ENCODE measurements around the gene TMEM164. TPM values are rescaled to one million over a fixed set of nuclear protein-coding genes. Genes with fewer than 3 reads are reported as not detected.
A peak's percentile ranks its signal among the peaks of the same experiment; 100 is the strongest.

Gene TMEM164
- total RNA-seq, 1 donor from 2014 or later: 76.3 TPM

GRCh38 chrX:110125446-110126162 is 122.7 kb downstream of the TMEM164 start:
- DNase-seq (ENCODE audit: extremely low spot score, unreplicated experiment): no peak

GRCh38 chrX:110131031-110131430 is 128.1 kb downstream of the TMEM164 start:
- peaks cover 7% of the 10 kb centered on the region for H3K36me3 Mint-ChIP-seq
- no peaks in the 10 kb centered on the region for H3K27me3 Mint-ChIP-seq
- H3K9me3 Mint-ChIP-seq: no peaks in the 10 kb centered on the region
- no peak overlapping the region for H3K4me3 Mint-ChIP-seq
- TF ChIP-seq CTCF (conservative IDR thresholded peaks at IDR 0.05): no peak
- H3K4me1 Mint-ChIP-seq (ENCODE audit: unreplicated experiment): peaks cover 20% of the 10 kb centered on the region
- no peak for DNase-seq (ENCODE audit: extremely low spot score, unreplicated experiment)
- no peak overlapping the region for H3K27ac Mint-ChIP-seq

More at GRCh38 chrX:110125446-110126162, 122.7 kb downstream of the TMEM164 start:
- Mint-ChIP-seq H3K9me3 (no peaks in the 10 kb centered on the region), H3K4me1 (ENCODE audit: unreplicated experiment) (peaks cover 27% of the 10 kb centered on the region), H3K36me3 (peaks cover 4% of the 10 kb centered on the region), H3K27me3 (no peaks in the 10 kb centered on the region), H3K4me3 (no peak overlapping the region), H3K27ac (no peak overlapping the region)
- peak; percentile 63 for TF ChIP-seq CTCF (conservative IDR thresholded peaks at IDR 0.05)

DNA sequence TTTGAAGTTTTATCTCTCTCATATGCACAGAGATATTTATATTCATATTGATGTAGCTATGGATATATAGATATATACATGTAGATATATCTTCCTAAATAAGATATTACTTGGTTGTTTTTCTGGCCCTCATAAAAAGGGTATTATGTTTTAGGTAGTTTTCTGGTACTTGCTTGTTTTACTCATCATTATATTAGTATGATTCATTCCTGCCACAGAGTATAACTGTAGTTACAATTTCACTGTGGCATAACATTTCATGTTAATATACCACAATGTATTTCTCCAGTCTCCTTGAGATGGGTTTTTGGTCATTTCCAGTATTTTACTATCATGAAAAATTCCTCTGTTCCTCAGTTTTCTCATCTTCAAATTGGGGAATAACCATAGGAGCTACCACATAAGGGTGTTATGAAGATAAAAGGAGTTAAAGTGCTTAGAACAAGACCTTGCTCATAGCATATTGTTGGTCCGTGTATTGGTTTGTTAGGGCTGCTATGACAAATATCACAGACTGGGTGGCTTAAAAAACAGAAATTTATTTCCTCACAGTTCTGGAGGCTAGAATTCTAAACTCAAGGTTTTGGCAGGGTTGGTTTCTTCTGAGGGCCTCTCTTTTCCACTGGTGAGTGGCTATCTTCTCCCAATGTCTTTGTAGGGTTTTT is 129.7 kb downstream of the TMEM164 start:
- Mint-ChIP-seq H3K27ac (no peak overlapping the region), H3K9me3 (no peaks in the 10 kb centered on the region), H3K36me3 (peaks cover 7% of the 10 kb centered on the region), H3K27me3 (no peaks in the 10 kb centered on the region), H3K4me3 (no peak overlapping the region), H3K4me1 (ENCODE audit: unreplicated experiment) (peaks cover 13% of the 10 kb centered on the region)
- TF ChIP-seq CTCF (conservative IDR thresholded peaks at IDR 0.05): no peak
- DNase-seq (ENCODE audit: extremely low spot score, unreplicated experiment): no peak

DNA sequence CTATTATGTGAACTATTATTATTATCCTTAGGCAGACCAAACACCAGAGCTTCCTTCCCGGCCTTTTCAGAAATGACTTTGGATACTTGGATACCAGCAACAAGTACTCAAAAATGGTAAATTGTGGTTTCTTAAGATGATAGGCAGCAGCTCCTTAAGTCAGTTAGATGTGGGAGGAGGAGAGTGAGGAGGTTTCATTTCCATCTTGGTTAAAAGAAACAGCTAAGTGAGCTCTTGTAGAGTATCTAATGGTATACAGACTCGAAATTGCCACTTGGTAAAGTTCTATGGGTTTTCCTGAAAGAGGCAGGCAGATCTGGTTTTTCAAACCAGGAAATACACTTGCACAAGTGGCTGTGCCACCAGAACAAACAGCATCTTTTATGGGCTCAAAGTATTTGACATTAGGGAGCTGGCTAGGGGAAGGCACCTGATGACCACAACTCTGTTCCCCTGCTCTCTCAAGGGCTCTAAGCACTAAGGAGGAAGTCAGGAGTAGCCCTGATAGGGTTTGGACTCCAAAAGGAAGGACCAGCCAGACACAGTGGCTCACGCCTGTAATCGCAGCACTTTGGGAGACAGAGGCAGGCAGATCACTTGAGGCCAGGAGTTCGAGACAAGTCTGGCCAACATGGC is 130.9 kb downstream of the TMEM164 start:
- Mint-ChIP-seq H3K4me1 (ENCODE audit: unreplicated experiment) (peaks cover 13% of the 10 kb centered on the region), H3K36me3 (peaks cover 7% of the 10 kb centered on the region), H3K27me3 (no peaks in the 10 kb centered on the region), H3K9me3 (no peaks in the 10 kb centered on the region), H3K4me3 (no peak overlapping the region), H3K27ac (no peak overlapping the region)
- no peak for DNase-seq (ENCODE audit: extremely low spot score, unreplicated experiment)
- TF ChIP-seq CTCF (conservative IDR thresholded peaks at IDR 0.05): no peak

GRCh38 chrX:110135618-110136017 is 132.7 kb downstream of the TMEM164 start:
- TF ChIP-seq CTCF (conservative IDR thresholded peaks at IDR 0.05): no peak
- DNase-seq (ENCODE audit: extremely low spot score, unreplicated experiment): no peak
- Mint-ChIP-seq H3K27ac (no peak overlapping the region), H3K36me3 (peaks cover 7% of the 10 kb centered on the region), H3K4me3 (no peak overlapping the region), H3K9me3 (no peaks in the 10 kb centered on the region), H3K27me3 (no peaks in the 10 kb centered on the region), H3K4me1 (ENCODE audit: unreplicated experiment) (peaks cover 11% of the 10 kb centered on the region)

Data from type B pancreatic cell (in vitro differentiated cells).